Measurements from ENCODE around the gene XYLT1.

Gene XYLT1

DNA sequence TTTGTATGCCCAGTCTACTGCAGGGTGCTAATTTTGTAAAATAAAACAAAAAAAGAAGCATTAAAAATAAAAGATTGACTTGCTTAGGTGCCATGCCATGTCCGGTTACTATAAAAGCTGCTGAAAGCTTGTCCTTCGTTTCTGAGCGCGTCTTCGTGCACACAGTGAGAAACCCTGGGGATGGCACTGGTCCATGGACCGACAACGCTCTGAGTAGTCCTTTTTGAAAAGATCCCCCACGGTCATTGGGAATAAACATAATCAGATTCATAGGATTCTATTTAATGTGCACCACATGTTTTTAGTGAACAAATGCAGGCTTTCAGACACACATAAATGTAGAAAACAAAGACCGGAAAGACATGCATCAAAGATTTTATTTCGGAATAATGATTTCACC is 146.3 kb downstream of the XYLT1 start:
- POLR2A ChIA-PET, result no interaction called here
- no peak for TF ChIP-seq HDGF (IDR thresholded peaks at IDR 0.05; ENCODE audit: borderline replicate concordance)
- TF ChIP-seq, protein P1, sequence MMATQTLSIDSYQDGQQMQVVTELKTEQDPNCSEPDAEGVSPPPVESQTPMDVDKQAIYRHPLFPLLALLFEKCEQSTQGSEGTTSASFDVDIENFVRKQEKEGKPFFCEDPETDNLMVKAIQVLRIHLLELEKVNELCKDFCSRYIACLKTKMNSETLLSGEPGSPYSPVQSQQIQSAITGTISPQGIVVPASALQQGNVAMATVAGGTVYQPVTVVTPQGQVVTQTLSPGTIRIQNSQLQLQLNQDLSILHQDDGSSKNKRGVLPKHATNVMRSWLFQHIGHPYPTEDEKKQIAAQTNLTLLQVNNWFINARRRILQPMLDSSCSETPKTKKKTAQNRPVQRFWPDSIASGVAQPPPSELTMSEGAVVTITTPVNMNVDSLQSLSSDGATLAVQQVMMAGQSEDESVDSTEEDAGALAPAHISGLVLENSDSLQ (IDR thresholded peaks at IDR 0.05), result no peak
- TF ChIP-seq FOXM1 (IDR thresholded peaks at IDR 0.05; ENCODE audit: borderline replicate concordance), result no peak
- no peak for TF ChIP-seq BHLHE40 (IDR thresholded peaks at IDR 0.05; ENCODE audit: borderline replicate concordance)
- no peak for TF ChIP-seq L3MBTL2 (conservative IDR thresholded peaks at IDR 0.05)
- no peak for TF ChIP-seq CTBP1 (IDR thresholded peaks at IDR 0.05; ENCODE audit: borderline replicate concordance)
- no peak for TF ChIP-seq SP1 (IDR thresholded peaks at IDR 0.05)
- DNase-seq (ENCODE audit: extremely low spot score), result no peak
- CTCF ChIA-PET, result no interaction called here

DNA sequence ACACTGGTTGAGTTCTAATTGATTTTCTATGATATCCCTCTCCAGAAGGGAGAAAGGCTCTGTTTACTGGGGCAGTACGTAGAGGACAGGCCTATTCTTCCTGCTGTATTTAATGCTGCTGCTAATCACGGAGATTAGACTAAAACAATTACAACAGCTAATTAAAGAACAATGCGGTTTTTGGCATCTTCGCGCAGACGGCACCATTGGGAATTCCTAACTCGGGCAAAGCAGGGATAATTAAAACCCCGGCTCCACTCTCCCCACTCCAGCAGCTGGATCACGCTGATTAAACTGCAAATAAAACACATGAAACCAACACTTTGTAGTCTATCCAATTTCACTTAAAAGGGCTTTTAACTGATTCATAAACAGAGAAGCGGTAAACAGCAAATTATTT is 147.6 kb downstream of the XYLT1 start:
- POLR2A ChIA-PET, result no interaction called here
- DNase-seq (ENCODE audit: extremely low spot score), result no peak
- CTCF ChIA-PET, result no interaction called here
- TF ChIP-seq HDGF (IDR thresholded peaks at IDR 0.05; ENCODE audit: borderline replicate concordance) (no peak), L3MBTL2 (conservative IDR thresholded peaks at IDR 0.05) (no peak), NFRKB (IDR thresholded peaks at IDR 0.05) (no peak), LEF1 (IDR thresholded peaks at IDR 0.05; ENCODE audit: borderline replicate concordance) (no peak), FOXK2 (IDR thresholded peaks at IDR 0.05) (no peak), FOXM1 (IDR thresholded peaks at IDR 0.05; ENCODE audit: borderline replicate concordance) (no peak), SP1 (IDR thresholded peaks at IDR 0.05) (no peak), ELF4 (IDR thresholded peaks at IDR 0.05) (no peak), SUZ12 (IDR thresholded peaks at IDR 0.05) (no peak), BHLHE40 (IDR thresholded peaks at IDR 0.05; ENCODE audit: borderline replicate concordance) (no peak), ZNF384 (IDR thresholded peaks at IDR 0.05) (no peak), CTBP1 (IDR thresholded peaks at IDR 0.05; ENCODE audit: borderline replicate concordance) (no peak), TARDBP (IDR thresholded peaks at IDR 0.05) (no peak), FOXA1 (IDR thresholded peaks at IDR 0.05) (no peak), ARNT (IDR thresholded peaks at IDR 0.05) (no peak)
- TF ChIP-seq, protein P1 (IDR thresholded peaks at IDR 0.05), result no peak

DNA sequence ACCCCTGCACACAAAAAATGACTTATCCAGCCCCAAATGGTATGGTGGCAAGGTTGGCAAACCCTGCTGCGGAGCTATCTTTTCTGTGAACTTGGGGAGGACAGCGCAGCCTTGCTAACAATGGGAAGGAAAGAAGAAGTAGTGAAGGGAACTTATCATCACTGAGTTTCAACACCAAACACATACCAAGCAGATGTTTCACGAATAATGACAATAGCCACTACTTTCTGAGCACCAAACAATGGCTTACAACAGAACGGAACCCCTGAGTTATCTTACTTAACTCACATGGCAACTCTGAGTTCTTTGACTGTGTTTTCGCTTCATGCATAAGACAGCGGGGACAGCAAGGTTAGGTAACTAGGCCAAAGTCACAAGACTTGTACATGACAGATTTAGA is 148.9 kb downstream of the XYLT1 start:
- no peak for DNase-seq (ENCODE audit: extremely low spot score)
- CTCF ChIA-PET, result no interaction called here
- no peak for TF ChIP-seq FOXK2 (IDR thresholded peaks at IDR 0.05)
- TF ChIP-seq ELF4 (IDR thresholded peaks at IDR 0.05), result no peak
- TF ChIP-seq HDGF (IDR thresholded peaks at IDR 0.05; ENCODE audit: borderline replicate concordance), result no peak
- TF ChIP-seq L3MBTL2 (conservative IDR thresholded peaks at IDR 0.05), result no peak
- no peak for TF ChIP-seq NFRKB (IDR thresholded peaks at IDR 0.05)
- TF ChIP-seq CTBP1 (IDR thresholded peaks at IDR 0.05; ENCODE audit: borderline replicate concordance), result no peak
- no peak for TF ChIP-seq SP1 (IDR thresholded peaks at IDR 0.05)
- POLR2A ChIA-PET, result no interaction called here

DNA sequence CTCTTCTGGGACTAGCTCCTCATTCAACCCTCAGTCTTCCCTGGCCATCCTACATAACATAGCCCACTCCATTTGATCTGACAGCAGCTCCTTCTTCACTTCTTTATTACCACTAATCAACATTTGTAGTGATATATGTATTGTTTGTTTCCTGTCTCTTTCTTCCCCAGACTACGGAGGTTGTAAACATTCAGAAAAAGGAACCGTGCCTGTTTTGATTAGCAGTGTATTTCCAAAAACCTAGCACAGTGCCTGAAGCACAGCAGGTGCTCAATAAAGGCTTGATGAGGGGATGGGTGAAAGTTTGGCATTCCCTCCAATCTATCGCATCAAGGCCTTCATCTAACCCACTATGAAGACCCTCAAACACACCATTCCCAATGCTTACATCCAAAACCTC is 150.8 kb downstream of the XYLT1 start:
- TF ChIP-seq ZNF384 (IDR thresholded peaks at IDR 0.05), result no peak
- TF ChIP-seq SP1 (IDR thresholded peaks at IDR 0.05), result no peak
- no peak for TF ChIP-seq FOXA1 (IDR thresholded peaks at IDR 0.05)
- TF ChIP-seq LEF1 (IDR thresholded peaks at IDR 0.05; ENCODE audit: borderline replicate concordance), result no peak
- TF ChIP-seq, protein P1 (IDR thresholded peaks at IDR 0.05), result no peak
- no peak for TF ChIP-seq TARDBP (IDR thresholded peaks at IDR 0.05)
- TF ChIP-seq CTBP1 (IDR thresholded peaks at IDR 0.05; ENCODE audit: borderline replicate concordance), result no peak
- no peak for TF ChIP-seq SUZ12 (IDR thresholded peaks at IDR 0.05)
- no peak for TF ChIP-seq FOXM1 (IDR thresholded peaks at IDR 0.05; ENCODE audit: borderline replicate concordance)
- TF ChIP-seq L3MBTL2 (conservative IDR thresholded peaks at IDR 0.05), result no peak
- TF ChIP-seq ELF4 (IDR thresholded peaks at IDR 0.05), result no peak
- no peak for TF ChIP-seq NFRKB (IDR thresholded peaks at IDR 0.05)
- no peak for TF ChIP-seq FOXK2 (IDR thresholded peaks at IDR 0.05)
- TF ChIP-seq HDGF (IDR thresholded peaks at IDR 0.05; ENCODE audit: borderline replicate concordance), result no peak
- no peak for TF ChIP-seq ARNT (IDR thresholded peaks at IDR 0.05)
- TF ChIP-seq BHLHE40 (IDR thresholded peaks at IDR 0.05; ENCODE audit: borderline replicate concordance), result no peak
- ChIA-PET CTCF (no interaction called here), POLR2A (no interaction called here)
- no peak for DNase-seq (ENCODE audit: extremely low spot score)

DNA sequence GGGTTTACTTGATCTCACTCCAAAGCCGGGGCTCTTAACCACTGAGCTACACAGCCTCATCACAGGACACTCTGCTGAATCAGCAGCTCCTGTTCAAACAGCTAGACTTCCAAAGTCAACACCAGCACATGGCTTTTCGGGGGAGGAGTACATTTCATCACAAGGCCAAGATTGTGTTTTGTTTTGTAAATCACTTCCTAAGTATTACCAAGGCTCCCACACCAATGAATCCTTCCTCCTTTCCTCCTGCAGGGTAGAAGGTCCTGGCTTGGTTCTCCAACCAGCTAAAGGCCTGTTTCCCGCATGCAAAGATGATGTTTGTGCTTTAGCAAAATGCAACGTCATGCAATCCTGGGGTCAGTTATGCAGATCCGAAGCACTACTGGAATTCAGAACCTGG is 152.5 kb downstream of the XYLT1 start:
- CTCF ChIA-PET, result no interaction called here
- DNase-seq (ENCODE audit: extremely low spot score), result no peak
- POLR2A ChIA-PET, result no interaction called here

GRCh38 chr16:17316005-17316404 is 154.8 kb downstream of the XYLT1 start:
- TF ChIP-seq FOXA1 (IDR thresholded peaks at IDR 0.05), result no peak
- no peak for TF ChIP-seq CTBP1 (IDR thresholded peaks at IDR 0.05; ENCODE audit: borderline replicate concordance)
- no peak for TF ChIP-seq ZNF384 (IDR thresholded peaks at IDR 0.05)
- TF ChIP-seq, protein P1 (IDR thresholded peaks at IDR 0.05), result no peak
- TF ChIP-seq SP1 (IDR thresholded peaks at IDR 0.05), result no peak
- TF ChIP-seq TARDBP (IDR thresholded peaks at IDR 0.05), result no peak
- no peak for TF ChIP-seq FOXK2 (IDR thresholded peaks at IDR 0.05)
- no peak for TF ChIP-seq HDGF (IDR thresholded peaks at IDR 0.05; ENCODE audit: borderline replicate concordance)
- no peak for TF ChIP-seq LEF1 (IDR thresholded peaks at IDR 0.05; ENCODE audit: borderline replicate concordance)
- no peak for TF ChIP-seq SUZ12 (IDR thresholded peaks at IDR 0.05)
- CTCF ChIA-PET, result no interaction called here
- DNase-seq (ENCODE audit: extremely low spot score), result no peak
- POLR2A ChIA-PET, result no interaction called here

More for the DNA sequence above, 152.5 kb downstream of the XYLT1 start:
- no peak for TF ChIP-seq SUZ12 (IDR thresholded peaks at IDR 0.05)
- TF ChIP-seq NFRKB (IDR thresholded peaks at IDR 0.05), result no peak
- no peak for TF ChIP-seq ZNF384 (IDR thresholded peaks at IDR 0.05)
- TF ChIP-seq HDGF (IDR thresholded peaks at IDR 0.05; ENCODE audit: borderline replicate concordance), result no peak
- no peak for TF ChIP-seq LEF1 (IDR thresholded peaks at IDR 0.05; ENCODE audit: borderline replicate concordance)
- TF ChIP-seq FOXK2 (IDR thresholded peaks at IDR 0.05), result no peak
- TF ChIP-seq FOXM1 (IDR thresholded peaks at IDR 0.05; ENCODE audit: borderline replicate concordance), result no peak
